HL-60/S4 treated with retinoic acid at 250 ng/mL for 4 days and 3 days (cell line): ENCODE results near the gene PRUNE1.

Experiments
- in situ Hi-C: fragments of 300-500 bp; cut with MboI; formaldehyde crosslinking; loops from 2 replicates; pipeline ENCODE4 v1.7.0; 2022; ENCODE audit warnings: low sequenced_read_pairs

Gene PRUNE1

GRCh38 chr1:151049458-151049857 lies 41.2 kb downstream of the PRUNE1 start:
- in situ Hi-C loops = no loop called here

GRCh38 chr1:151050051-151050688 lies 41.9 kb downstream of the PRUNE1 start:
- in situ Hi-C loops = no loop called here

GRCh38 chr1:151051356-151052009 lies 43.2 kb downstream of the PRUNE1 start:
- in situ Hi-C loops = no loop called here

- in situ Hi-C loops = no loop called here
These were observed 46.8 kb downstream of the PRUNE1 start for GRCh38 chr1:151054971-151055547.

- in situ Hi-C loops = no loop called here
These were observed 47.3 kb downstream of the PRUNE1 start for GRCh38 chr1:151055581-151055980.

GRCh38 chr1:151056149-151056548 lies 47.9 kb downstream of the PRUNE1 start:
- in situ Hi-C loops = no loop called here

GRCh38 chr1:151058692-151059091 lies 50.4 kb downstream of the PRUNE1 start:
- in situ Hi-C loops = no loop called here

GRCh38 chr1:151059109-151060006 lies 51.1 kb downstream of the PRUNE1 start, which contains the start of gene CDC42SE1:
CDC42SE1 (minus strand) TSS chr1:151059622; CDS start chr1:151055730, 3,892 bp downstream.
- in situ Hi-C loops = no loop called here

GRCh38 chr1:151060007-151060656 lies 51.9 kb downstream of the PRUNE1 start, which contains the start of gene MLLT11:
MLLT11 (plus strand) TSS chr1:151060397; CDS start chr1:151067225, 6,828 bp downstream.
- in situ Hi-C loops = no loop called here

GRCh38 chr1:151060657-151061421 lies 52.6 kb downstream of the PRUNE1 start:
- in situ Hi-C loops = no loop called here

GRCh38 chr1:151061704-151062103 lies 53.5 kb downstream of the PRUNE1 start:
- in situ Hi-C loops = no loop called here

- in situ Hi-C loops = no loop called here
These were observed 54.6 kb downstream of the PRUNE1 start for GRCh38 chr1:151062741-151063371.

GRCh38 chr1:151065089-151065645 lies 56.9 kb downstream of the PRUNE1 start:
- in situ Hi-C loops = no loop called here

GRCh38 chr1:151067185-151067584 lies 58.9 kb downstream of the PRUNE1 start:
- in situ Hi-C loops = no loop called here

- in situ Hi-C loops = no loop called here
These were observed 60.8 kb downstream of the PRUNE1 start for GRCh38 chr1:151069103-151069486.

GRCh38 chr1:151070474-151071276 lies 62.4 kb downstream of the PRUNE1 start, which contains the start of gene GABPB2:
GABPB2 (plus strand) TSS chr1:151070761; CDS start chr1:151088190, 17,429 bp downstream.
- in situ Hi-C loops = no loop called here

GRCh38 chr1:151072224-151072623 lies 64.0 kb downstream of the PRUNE1 start:
- in situ Hi-C loops = no loop called here
